Dedifferentiated amniotic fluid mesenchymal stem cell (primary cell): ENCODE measurements around the gene ZNF362.
"Not testable (repeated sequence)": the region's sequence is repeated elsewhere in the genome, so short reads cannot be mapped to it uniquely, and the experiment has no call there.

Experiments used
- DNase-seq: peaks from one replicate; pipeline ENCODE4 v3.0.0-alpha.2; 2016; ENCODE audit errors: extremely low spot score

The ZNF362 gene

GRCh38 chr1:33305816-33306652, 49.7 kb downstream of the ZNF362 start:
- DNase-seq = no peak

- DNase-seq = no peak
Observed at GRCh38 chr1:33306653-33307493, 50.6 kb downstream of the ZNF362 start.

- no peak for DNase-seq
Observed at GRCh38 chr1:33307494-33307864, 51.2 kb downstream of the ZNF362 start.

GRCh38 chr1:33309351-33309750, 53.1 kb downstream of the ZNF362 start:
- DNase-seq = not testable (repeated sequence)

GRCh38 chr1:33310702-33311101, 54.4 kb downstream of the ZNF362 start:
- DNase-seq = no peak

- no peak for DNase-seq
Observed at GRCh38 chr1:33311706-33312412, 55.6 kb downstream of the ZNF362 start.

- no peak for DNase-seq
Observed at GRCh38 chr1:33312413-33312749, 56.1 kb downstream of the ZNF362 start.

GRCh38 chr1:33314416-33314815, 58.1 kb downstream of the ZNF362 start:
- DNase-seq = no peak

- DNase-seq = no peak
Observed at GRCh38 chr1:33316601-33317000, 60.3 kb downstream of the ZNF362 start.

GRCh38 chr1:33317354-33317753, 61.1 kb downstream of the ZNF362 start:
- no peak for DNase-seq

GRCh38 chr1:33317946-33318345, 61.7 kb downstream of the ZNF362 start:
- DNase-seq = no peak

GRCh38 chr1:33319186-33319948, 63.1 kb downstream of the ZNF362 start:
- DNase-seq = no peak

- no peak for DNase-seq
Observed at GRCh38 chr1:33319949-33320618, 63.8 kb downstream of the ZNF362 start.

GRCh38 chr1:33320619-33321165, 64.4 kb downstream of the ZNF362 start, which contains the start of gene A3GALT2:
Gene A3GALT2, minus strand, starts transcription at chr1:33321098. Its CDS starts 0 bp downstream, at chr1:33321098.
- no peak for DNase-seq

- no peak for DNase-seq
Observed at GRCh38 chr1:33321178-33321577, 64.9 kb downstream of the ZNF362 start.

GRCh38 chr1:33322109-33322508, 65.8 kb downstream of the ZNF362 start:
- no peak for DNase-seq

GRCh38 chr1:33322870-33323585, 66.7 kb downstream of the ZNF362 start:
- no peak for DNase-seq

GRCh38 chr1:33323663-33324477, 67.6 kb downstream of the ZNF362 start:
- no peak for DNase-seq
